Occipital lobe (tissue), 2 donors: ENCODE results near the gene SCRN2. TPM values are rescaled to one million over a fixed set of nuclear protein-coding genes. Genes with fewer than 3 reads are reported as not detected.

Experiments used
- DNase-seq: peaks from one replicate; lab custom pipeline; 2025; lab: John Stamatoyannopoulos, UW
- total RNA-seq: library from RNA; depleted of rRNA; stranded (reverse); fragments of >200 nt; gene quantifications from one replicate; pipeline ENCODE4 v1.2.3, GENCODE V29; 2014

Gene SCRN2
- total RNA-seq, 1 donor from 2014 or later: 17.8 TPM

GRCh38 chr17:47821424-47822391 is 19.4 kb downstream of the SCRN2 start, which contains the start of gene OSBPL7:
Gene OSBPL7 (minus strand): TSS chr17:47821794. CDS start chr17:47820278, 1,516 bp downstream.
- DNase-seq: peak; percentile 82

GRCh38 chr17:47821031-47821423 is 20.0 kb downstream of the SCRN2 start:
- no peak for DNase-seq

- no peak for DNase-seq
These were observed 20.9 kb downstream of the SCRN2 start for GRCh38 chr17:47820033-47820789.

GRCh38 chr17:47819475-47819874 is 21.6 kb downstream of the SCRN2 start:
- no peak for DNase-seq

GRCh38 chr17:47818002-47818695 is 22.9 kb downstream of the SCRN2 start:
- no peak for DNase-seq

GRCh38 chr17:47816947-47817346 is 24.1 kb downstream of the SCRN2 start:
- no peak for DNase-seq

GRCh38 chr17:47816111-47816735 is 24.9 kb downstream of the SCRN2 start:
- DNase-seq: no peak

GRCh38 chr17:47815106-47815918 is 25.8 kb downstream of the SCRN2 start:
- DNase-seq: no peak

GRCh38 chr17:47813512-47814031 is 27.5 kb downstream of the SCRN2 start:
- no peak for DNase-seq

- DNase-seq: no peak
These were observed 28.0 kb downstream of the SCRN2 start for GRCh38 chr17:47813077-47813476.

- DNase-seq: no peak
These were observed 28.7 kb downstream of the SCRN2 start for GRCh38 chr17:47812146-47812920.

GRCh38 chr17:47811709-47812108 is 29.4 kb downstream of the SCRN2 start:
- DNase-seq: no peak

GRCh38 chr17:47810901-47811635 is 30.0 kb downstream of the SCRN2 start:
- no peak for DNase-seq

GRCh38 chr17:47810200-47810821 is 30.8 kb downstream of the SCRN2 start:
- no peak for DNase-seq

- no peak for DNase-seq
These were observed 32.1 kb downstream of the SCRN2 start for GRCh38 chr17:47808830-47809480.

GRCh38 chr17:47808036-47808829 is 32.8 kb downstream of the SCRN2 start:
- no peak for DNase-seq

- no peak for DNase-seq
These were observed 33.7 kb downstream of the SCRN2 start for GRCh38 chr17:47807421-47807820.
